Stomach (tissue), 4 donors: Measurements from ENCODE around the gene CCDC63.

Experiments used
- EP300 ChIP-seq: sonication (generic); formaldehyde crosslinking; IDR thresholded peaks from one replicate; pipeline ENCODE4 v1.6.1; 2017; ENCODE audit warnings: antibody characterized with exemption
- POLR2A ChIP-seq, 4 donors: fragments of 450-650 bp; IDR thresholded peaks; one replicate each; pipeline ENCODE4 v1.6.1; 2016; ENCODE audit warnings: antibody characterized with exemption in 4 of 4, control low read depth in 2 of 4, mild to moderate bottlenecking in 1 of 4, moderate library complexity in 1 of 4
- POLR2AphosphoS5 ChIP-seq, 3 donors: sonication (generic); formaldehyde crosslinking; IDR thresholded peaks; one replicate each; pipeline ENCODE4 v1.6.1; 2016; ENCODE audit warnings: antibody characterized with exemption in 3 of 3
- TF ChIP-seq, protein P1 (sequence below), 7 experiments: fragments of 450-650 bp in 4 of 7; fragments of 200-600 bp in 3 of 7; sonication (generic) in 3 of 7; IDR thresholded peaks; one replicate each; pipeline ENCODE4 v1.5.1; 2016 to 2019; ENCODE audit warnings: antibody characterized with exemption in 7 of 7, control low read depth in 2 of 7, mild to moderate bottlenecking in 1 of 7

GRCh38 chr12:110903511-110903910 is 56.7 kb downstream of the CCDC63 start:
- TF ChIP-seq, protein P1, sequence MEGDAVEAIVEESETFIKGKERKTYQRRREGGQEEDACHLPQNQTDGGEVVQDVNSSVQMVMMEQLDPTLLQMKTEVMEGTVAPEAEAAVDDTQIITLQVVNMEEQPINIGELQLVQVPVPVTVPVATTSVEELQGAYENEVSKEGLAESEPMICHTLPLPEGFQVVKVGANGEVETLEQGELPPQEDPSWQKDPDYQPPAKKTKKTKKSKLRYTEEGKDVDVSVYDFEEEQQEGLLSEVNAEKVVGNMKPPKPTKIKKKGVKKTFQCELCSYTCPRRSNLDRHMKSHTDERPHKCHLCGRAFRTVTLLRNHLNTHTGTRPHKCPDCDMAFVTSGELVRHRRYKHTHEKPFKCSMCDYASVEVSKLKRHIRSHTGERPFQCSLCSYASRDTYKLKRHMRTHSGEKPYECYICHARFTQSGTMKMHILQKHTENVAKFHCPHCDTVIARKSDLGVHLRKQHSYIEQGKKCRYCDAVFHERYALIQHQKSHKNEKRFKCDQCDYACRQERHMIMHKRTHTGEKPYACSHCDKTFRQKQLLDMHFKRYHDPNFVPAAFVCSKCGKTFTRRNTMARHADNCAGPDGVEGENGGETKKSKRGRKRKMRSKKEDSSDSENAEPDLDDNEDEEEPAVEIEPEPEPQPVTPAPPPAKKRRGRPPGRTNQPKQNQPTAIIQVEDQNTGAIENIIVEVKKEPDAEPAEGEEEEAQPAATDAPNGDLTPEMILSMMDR (IDR thresholded peaks at IDR 0.05), result no peak
- TF ChIP-seq EP300 (no peak), POLR2AphosphoS5 (IDR thresholded peaks at IDR 0.05) (no peak), POLR2A (IDR thresholded peaks at IDR 0.05) (no peak)
